GM18909 (cell line): Measurements from ENCODE around the gene ARHGAP31.
"Not testable (repeated sequence)": the region's sequence is repeated elsewhere in the genome, so short reads cannot be mapped to it uniquely, and the experiment has no call there.

Experiments used
- ATAC-seq: cut with Tn5 transposase; IDR thresholded peaks from one replicate; pipeline ENCODE4 v1.9.1; 2021; ENCODE audit warnings: mild to moderate bottlenecking; ENCODE audit not compliant: unreplicated experiment, poor library complexity

Gene ARHGAP31

GRCh38 chr3:119293871-119294695 is at the start of gene ARHGAP31:
Gene ARHGAP31, plus strand, starts transcription at chr3:119294383. Its CDS starts 522 bp downstream, at chr3:119294905.
- ATAC-seq: peak; percentile 66

GRCh38 chr3:119245778-119246177 is 48.4 kb upstream of the ARHGAP31 start:
- no peak for ATAC-seq

GRCh38 chr3:119255214-119255613 is 39.0 kb upstream of the ARHGAP31 start:
- no peak for ATAC-seq

GRCh38 chr3:119257111-119257510 is 37.1 kb upstream of the ARHGAP31 start:
- no peak for ATAC-seq

GRCh38 chr3:119257654-119258410 is 36.4 kb upstream of the ARHGAP31 start:
- peak; percentile 65 for ATAC-seq

GRCh38 chr3:119258915-119259314 is 35.3 kb upstream of the ARHGAP31 start:
- ATAC-seq: peak; percentile 93

GRCh38 chr3:119259821-119260220 is 34.4 kb upstream of the ARHGAP31 start:
- ATAC-seq: no peak

- ATAC-seq: no peak
These were observed 33.1 kb upstream of the ARHGAP31 start for GRCh38 chr3:119261055-119261454.

GRCh38 chr3:119270212-119270611 is 24.0 kb upstream of the ARHGAP31 start:
- not testable (repeated sequence) for ATAC-seq

- no peak for ATAC-seq
These were observed 17.5 kb upstream of the ARHGAP31 start for GRCh38 chr3:119276680-119277079.

GRCh38 chr3:119279101-119279554 is 15.1 kb upstream of the ARHGAP31 start:
- no peak for ATAC-seq

- no peak for ATAC-seq
These were observed 14.5 kb upstream of the ARHGAP31 start for GRCh38 chr3:119279584-119280243.

GRCh38 chr3:119288669-119289403 is 5.3 kb upstream of the ARHGAP31 start:
- no peak for ATAC-seq

- no peak for ATAC-seq
These were observed 4.8 kb upstream of the ARHGAP31 start for GRCh38 chr3:119289404-119289770.

GRCh38 chr3:119290613-119291012 is 3.6 kb upstream of the ARHGAP31 start:
- ATAC-seq: no peak

- ATAC-seq: no peak
These were observed 3.0 kb upstream of the ARHGAP31 start for GRCh38 chr3:119291062-119291700.

GRCh38 chr3:119292666-119293065 is 1.5 kb upstream of the ARHGAP31 start:
- no peak for ATAC-seq

- ATAC-seq: no peak
These were observed 895 bp upstream of the ARHGAP31 start for GRCh38 chr3:119293105-119293870.
